AG10803 (cell line): ENCODE data around the gene ITIH1.
"Not testable (repeated sequence)": the region's sequence is repeated elsewhere in the genome, so short reads cannot be mapped to it uniquely, and the experiment has no call there.

Source experiments
- DNase-seq: peaks from one replicate; pipeline ENCODE4 v3.0.0; 2010; ENCODE audit warnings: low read depth
- H3K4me3 ChIP-seq: 2 replicates; pipeline ENCODE4 v1.5.1; 2011; ENCODE audit warnings: mild to moderate bottlenecking, low read length, control low read depth
- TF ChIP-seq, protein P1 (sequence below): conservative IDR thresholded peaks from 2 replicates; pipeline ENCODE4 v1.5.1; 2011; ENCODE audit warnings: mild to moderate bottlenecking, low read length, control low read depth, inconsistent platforms

The ITIH1 gene

DNA sequence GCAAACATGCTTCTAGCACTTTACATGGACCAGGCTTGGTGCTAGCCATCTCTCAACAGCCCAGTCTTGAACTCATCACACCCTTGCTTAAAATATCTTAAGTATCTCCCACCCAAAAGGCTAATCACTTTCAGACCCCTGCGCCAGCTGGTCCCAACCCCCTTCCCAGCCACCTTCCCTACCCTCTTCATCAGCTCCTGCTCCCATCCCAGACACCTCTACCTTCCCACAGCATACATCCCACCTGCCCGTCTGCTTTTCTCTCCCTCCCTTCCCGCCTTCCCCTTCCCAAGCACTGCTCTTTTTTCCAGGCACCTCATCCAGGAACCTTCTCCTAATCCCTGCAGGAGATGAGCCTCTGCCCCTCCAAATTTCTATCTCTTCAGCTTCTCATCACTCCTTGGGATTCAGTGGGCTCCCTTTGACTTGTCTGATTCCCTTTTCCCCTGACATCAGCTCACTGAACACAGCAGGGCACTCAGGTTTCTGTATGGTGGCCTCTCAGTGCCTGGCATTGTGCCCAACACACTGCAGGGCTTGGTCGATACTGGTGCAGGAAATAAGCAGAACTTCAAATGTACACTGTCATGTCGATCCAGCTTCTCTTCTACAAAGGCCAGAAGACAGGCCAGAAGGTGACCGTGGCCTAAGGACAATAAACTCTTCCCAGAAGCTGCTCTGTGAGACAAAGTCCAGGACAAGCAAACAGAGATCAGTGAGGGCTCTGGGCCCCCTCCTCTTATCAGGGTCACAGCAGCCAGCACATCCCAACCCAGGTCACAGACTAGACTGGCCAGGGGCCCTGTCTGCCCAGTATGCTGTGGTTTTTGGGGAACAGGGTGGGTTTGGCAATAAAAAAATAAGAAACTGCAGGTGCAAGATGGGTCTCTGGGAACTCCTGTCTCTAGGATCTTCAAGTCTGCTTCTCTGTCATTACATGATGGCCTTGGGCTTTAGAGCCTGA lies 2.2 kb upstream of the ITIH1 start:
- TF ChIP-seq, protein P1, sequence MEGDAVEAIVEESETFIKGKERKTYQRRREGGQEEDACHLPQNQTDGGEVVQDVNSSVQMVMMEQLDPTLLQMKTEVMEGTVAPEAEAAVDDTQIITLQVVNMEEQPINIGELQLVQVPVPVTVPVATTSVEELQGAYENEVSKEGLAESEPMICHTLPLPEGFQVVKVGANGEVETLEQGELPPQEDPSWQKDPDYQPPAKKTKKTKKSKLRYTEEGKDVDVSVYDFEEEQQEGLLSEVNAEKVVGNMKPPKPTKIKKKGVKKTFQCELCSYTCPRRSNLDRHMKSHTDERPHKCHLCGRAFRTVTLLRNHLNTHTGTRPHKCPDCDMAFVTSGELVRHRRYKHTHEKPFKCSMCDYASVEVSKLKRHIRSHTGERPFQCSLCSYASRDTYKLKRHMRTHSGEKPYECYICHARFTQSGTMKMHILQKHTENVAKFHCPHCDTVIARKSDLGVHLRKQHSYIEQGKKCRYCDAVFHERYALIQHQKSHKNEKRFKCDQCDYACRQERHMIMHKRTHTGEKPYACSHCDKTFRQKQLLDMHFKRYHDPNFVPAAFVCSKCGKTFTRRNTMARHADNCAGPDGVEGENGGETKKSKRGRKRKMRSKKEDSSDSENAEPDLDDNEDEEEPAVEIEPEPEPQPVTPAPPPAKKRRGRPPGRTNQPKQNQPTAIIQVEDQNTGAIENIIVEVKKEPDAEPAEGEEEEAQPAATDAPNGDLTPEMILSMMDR, result no peak
- DNase-seq, result no peak
- H3K4me3 ChIP-seq, result no peak overlapping the region

DNA sequence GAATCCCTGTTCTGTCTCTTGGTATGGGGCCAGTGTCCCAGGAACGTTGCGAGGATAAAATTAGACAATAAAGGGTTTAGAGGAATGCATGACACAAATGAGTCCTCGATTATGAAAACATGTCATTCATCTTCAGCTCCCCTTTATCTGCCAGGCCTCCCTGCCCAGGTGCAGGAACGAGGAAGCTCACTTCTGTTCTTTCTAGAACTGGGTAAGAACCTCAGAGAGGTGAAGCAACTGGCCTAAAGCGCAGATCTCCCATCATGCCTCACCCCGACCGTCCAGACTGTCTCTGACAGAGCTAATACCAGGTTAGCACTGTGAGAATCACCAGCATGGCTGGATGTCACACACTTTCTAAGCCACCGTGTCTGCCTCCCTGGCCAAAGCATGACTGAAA lies 1.5 kb upstream of the ITIH1 start:
- DNase-seq, result no peak
- TF ChIP-seq, protein P1, result no peak
- H3K4me3 ChIP-seq, result no peak overlapping the region

DNA sequence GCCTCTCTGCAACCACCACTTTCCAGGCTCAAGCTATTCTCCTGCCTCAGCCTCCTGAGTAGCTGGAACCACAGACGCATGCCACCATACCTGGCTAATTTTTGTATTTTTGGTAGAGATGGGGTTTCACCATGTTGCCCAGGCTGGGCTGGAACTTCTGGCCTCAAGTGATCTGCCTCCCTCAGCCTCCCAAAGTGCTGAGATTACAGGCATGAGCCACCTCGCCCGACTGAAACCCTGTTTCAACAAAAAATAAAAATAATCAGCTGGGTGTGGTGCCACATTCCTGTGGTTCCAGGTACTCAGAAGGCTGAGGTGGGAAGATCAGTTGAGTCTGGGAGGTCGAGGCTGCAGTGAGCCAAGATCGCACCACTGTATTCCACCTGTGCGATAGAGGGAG lies 913 bp upstream of the ITIH1 start:
- DNase-seq, H3K4me3 ChIP-seq: not testable (repeated sequence)

DNA sequence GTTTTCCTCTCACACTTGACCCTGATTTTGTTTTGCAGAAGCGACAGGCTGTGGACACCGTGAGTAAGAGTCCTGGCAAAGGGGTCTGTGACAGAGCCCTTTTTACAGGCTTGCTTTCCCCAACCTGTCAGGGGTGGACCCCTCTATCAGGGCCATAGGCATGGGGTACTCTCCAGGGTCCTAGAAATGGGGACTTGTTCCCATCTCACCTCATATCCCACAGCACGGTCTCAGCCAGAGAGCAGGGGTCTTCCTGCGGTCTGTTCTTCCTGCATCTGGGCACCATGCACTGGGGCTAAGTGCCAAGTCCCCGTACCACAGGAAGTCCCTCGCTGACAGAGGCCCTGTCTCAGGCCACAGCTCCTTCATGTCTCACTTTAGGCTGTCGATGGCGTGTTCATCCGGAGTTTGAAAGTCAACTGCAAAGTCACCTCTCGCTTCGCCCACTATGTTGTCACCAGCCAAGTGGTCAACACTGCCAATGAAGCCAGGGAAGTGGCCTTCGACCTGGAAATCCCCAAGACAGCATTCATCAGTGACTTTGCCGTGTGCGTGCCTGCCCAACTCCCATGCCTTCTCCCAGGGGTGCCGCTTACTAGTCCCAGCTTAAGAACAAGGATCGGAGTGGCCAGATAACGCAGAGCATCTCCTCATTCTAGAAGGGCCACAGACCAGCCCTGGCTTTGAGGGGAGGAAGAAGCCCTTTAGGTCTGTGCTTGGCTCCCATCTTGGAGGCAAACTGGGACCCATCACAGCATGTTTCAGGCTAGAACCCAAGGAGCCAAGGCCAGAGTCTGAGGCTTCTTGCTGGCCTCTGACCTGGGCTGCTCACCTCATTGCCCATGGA lies 783 bp downstream of the ITIH1 start:
- TF ChIP-seq, protein P1, result no peak
- DNase-seq, result no peak
- no peak overlapping the region for H3K4me3 ChIP-seq

DNA sequence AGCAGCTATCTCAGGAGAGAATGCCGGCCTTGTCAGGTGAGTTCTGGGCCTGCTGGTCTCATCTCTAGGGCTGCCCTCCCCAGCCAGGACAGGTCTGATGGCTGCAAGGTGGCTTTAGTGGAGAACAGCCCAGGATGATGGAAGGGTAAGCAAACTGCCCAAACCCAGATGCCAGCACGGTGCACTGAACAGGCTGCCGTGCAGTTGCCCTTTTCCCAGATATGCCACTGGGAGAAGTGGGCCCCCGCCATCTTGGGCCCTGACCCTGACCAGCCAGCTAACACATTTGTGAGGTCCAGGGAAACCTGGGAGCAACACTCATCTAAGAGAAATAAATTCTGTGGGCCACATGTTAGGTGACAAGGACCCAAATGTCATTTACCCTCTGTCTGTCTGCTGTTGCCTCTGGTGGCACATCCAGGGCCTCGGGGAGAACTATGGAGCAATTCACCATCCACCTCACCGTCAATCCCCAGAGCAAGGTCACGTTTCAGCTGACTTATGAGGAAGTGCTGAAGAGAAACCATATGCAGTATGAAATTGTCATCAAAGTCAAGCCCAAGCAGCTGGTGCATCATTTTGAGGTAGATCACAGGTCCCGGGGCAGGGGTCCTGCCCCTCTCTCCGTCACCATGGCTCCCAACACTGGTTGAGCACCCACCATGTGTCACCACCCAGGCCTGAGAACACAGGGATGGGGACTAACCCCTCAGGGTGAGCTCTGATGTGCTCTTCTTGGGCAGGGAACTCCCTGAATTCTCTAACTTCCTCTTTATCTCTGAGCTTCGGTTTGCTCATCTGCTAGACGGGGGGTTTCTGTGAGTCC lies 1.8 kb downstream of the ITIH1 start:
- DNase-seq, result no peak
- TF ChIP-seq, protein P1, result no peak
- H3K4me3 ChIP-seq, result no peak overlapping the region

DNA sequence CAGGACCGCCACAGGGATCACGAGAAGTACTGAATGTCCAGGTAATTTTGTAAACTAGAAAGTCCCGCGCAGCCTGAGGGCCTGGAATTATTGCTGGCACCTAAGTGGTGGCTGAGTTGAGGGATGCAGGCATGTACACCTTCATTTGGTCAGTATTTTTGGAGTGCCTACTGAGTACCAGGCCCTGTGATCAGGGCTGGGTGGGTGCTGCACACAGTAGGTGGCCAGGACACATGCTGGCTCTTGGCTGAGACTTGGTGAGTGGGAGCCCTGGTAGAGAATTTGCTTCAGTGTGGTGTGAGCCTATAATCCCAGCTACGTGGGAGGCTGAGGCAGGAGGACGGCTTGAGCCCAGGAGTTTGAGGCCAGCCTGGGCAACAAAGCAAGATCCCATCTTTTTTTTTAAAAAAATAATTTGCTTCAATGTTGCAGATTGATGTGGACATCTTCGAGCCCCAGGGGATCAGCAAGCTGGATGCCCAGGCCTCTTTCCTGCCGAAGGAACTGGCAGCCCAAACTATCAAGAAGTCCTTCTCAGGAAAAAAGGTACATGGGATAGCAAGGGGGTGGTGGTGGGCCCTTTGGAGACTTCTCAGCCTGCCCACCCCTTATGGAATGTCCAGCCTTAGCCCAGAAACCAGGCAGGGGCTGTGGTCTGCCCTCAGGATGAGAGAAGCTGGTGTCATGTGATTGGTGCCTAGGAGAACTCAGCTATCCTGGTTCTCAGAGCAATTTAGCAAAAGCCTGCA lies 2.6 kb downstream of the ITIH1 start:
- DNase-seq, result no peak
- no peak overlapping the region for H3K4me3 ChIP-seq
- TF ChIP-seq, protein P1, result no peak

DNA sequence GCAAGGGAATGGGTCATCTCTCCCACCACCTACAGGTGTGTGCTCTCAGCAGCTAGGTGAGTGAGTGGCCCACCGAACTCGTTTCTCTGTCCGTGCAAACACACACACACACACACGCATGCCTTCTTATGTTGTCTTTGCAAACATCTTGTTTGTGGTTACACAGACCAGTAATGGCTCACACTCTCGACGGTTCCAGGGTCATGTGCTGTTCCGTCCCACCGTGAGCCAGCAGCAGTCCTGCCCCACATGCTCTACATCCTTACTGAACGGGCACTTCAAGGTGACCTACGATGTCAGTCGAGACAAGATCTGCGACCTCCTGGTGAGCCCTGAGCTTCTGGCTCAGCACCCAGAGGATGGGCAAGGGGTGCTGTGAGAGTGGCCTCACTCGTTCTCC lies 4.3 kb downstream of the ITIH1 start:
- DNase-seq, result no peak
- TF ChIP-seq, protein P1, result no peak
- H3K4me3 ChIP-seq, result no peak overlapping the region
